Measurements from ENCODE around the gene STEAP1B.

Gene STEAP1B

DNA sequence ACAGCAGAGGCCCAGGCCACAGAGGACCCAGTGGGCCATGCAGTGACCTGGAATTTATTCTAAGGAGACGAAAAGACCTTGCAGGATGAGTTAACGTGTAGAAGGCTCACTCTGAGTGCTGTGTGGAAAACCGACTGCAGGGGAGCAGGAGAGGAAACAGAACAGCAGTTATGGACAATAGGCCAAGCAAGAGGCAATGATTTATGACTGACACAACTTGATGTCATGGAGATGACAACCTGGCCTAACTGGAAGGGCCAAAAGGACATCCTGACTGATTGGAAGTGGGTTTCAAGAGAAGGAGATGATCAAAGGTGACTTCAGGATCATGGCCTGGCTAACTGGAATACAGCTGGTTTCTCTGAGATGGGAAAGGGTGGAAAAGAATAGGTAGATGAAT lies 72.9 kb downstream of the STEAP1B start:
- no peak for DNase-seq

DNA sequence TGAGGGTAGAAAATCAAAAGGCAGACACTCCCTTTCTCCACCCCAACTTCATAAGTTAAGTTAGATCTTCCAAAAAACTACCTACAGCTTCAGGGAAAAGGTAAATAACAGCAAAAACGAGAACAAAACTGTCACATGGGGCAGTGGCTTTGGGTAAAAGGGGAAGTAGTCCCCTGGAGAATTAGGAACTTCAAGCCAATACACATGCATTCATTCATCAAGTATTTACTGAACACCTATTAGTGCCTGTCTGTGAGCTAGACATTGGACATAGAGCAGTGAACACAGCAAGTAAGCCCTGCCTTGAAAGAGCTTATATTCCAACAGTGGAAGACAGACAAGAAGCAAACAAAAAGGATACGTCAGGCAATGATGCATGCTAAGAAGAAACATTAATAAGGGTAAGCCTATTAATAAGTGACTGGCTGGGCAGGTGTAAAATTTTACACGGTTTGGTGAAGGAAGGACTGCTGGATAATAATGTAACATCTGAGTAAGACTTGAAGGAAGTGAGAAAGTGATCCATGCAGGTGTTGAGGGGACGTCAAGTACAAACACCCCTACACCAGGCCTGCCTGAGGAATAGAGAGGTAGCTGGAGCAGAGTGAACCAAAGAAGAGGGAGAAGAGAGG lies 73.4 kb downstream of the STEAP1B start:
- DNase-seq = no peak

DNA sequence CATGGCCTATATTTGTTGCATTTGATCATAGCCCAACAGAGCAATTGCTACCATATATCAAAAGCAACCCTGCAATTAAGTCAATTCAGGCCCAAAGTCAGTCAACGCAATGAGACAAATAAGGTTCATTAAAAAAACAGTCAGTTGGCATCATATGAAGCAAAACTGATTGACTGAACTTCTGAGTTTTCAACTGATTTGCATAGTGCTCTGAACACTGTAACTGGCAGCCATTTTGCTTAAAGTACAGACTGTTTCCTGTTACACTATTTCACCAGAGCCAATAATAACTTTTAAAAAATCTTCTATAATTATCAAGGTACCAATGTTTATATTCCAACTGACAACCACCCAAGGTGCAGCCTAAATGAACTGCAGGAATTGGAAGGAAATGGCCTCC lies 74.6 kb downstream of the STEAP1B start:
- no peak for DNase-seq

DNA sequence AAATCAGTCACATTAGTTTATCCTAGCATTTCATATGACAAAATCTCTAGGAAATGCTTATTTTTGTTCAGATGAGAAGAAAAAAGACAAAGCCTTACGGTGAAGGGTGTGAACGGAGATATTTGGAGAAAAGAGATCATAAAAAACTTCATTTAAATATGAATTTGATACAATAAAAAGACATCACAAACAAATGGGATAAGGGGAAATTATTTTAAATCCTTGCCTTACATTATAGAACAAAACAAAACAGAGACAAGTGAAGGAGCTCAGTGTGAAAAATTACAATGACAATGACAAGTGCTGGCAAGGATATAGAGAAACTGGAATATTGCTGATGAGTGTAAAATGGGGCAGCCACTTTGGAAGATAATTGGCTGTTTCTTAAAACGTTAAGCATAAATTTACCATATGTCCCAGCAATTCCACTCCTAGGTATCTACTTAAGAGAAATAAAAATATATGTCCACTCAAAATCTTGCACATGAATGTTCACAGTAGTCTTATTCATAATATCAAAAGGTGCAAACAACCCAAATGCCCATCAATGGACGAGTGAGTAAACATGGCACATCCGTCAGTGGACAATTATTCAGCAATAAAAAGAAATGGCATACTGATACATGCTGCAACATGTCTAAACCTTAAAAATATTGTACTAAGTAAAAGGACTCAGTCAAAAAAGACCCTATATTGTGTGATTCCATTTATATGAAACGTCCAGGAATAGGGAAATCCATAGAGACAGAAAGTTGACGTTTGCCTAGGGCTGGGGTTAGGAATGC lies 77.0 kb downstream of the STEAP1B start:
- no peak for DNase-seq

DNA sequence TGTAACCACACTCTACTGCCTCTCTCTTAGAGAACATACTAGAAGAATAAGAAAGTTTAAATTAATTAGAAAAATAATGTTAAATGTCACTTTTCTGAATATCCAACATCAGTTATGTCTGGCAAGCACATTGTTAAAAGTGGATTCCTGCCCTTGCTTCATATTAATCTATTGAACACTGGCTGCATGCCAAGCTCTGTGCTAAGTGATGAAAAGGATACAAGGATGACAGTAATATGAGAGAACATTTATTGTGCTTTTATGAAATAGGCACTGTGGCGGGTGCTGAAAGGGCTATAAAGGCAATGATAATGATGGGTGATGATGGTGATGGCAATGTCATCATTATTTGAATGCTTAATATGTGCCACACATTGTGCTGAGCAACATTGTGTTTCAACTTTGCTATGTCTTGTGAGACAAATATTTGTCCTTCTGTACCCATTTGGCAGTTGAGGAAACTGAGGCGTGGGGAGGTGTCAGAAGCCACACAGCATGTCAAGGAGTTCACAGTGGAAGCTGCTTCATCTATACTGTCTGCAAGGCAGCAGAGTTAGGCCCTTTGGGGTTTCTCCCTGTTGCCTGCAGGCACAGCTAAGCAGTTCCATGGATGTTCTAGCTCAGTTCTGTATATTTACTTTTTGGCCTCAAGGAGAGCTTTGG lies 78.9 kb downstream of the STEAP1B start:
- peak; percentile 67 for DNase-seq

DNA sequence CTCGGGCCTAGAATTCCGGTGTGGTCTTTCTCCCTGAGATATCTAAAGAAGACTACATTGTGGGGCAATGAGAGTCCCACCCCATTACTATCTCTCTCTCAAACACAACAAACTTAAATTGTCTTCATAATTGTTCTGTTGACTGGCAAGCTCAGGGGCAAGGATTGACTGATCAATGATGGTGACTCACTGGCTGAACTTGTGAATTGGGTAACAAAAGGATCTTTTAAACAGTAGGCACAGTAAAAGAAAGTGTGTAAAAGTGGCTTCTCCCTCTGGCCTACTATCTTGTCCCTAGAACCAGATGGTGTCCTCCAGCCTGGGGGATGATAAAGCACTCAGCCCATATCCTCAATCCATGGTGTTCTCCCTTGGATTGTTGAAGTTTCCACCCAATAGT lies 80.0 kb downstream of the STEAP1B start:
- DNase-seq = no peak

DNA sequence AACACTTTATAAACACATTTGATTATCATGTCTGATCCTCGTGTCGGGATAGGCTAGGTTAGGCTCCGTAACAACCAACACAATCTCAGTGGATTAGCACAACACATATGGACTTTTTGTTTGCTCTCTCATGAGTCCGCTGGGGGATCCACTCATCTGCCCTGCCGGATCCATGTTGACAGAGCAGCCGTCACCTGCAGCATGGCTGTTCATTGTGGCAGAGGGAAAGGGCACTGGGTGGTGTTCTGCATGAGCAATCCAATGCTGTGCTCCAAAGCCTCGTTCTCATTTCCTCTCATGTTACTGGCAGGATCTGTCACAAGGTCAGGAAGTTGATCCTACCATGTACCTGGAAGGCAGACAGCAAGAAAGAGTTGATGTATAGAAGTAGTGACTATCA lies 80.5 kb downstream of the STEAP1B start:
- peak; percentile 28 for DNase-seq

DNA sequence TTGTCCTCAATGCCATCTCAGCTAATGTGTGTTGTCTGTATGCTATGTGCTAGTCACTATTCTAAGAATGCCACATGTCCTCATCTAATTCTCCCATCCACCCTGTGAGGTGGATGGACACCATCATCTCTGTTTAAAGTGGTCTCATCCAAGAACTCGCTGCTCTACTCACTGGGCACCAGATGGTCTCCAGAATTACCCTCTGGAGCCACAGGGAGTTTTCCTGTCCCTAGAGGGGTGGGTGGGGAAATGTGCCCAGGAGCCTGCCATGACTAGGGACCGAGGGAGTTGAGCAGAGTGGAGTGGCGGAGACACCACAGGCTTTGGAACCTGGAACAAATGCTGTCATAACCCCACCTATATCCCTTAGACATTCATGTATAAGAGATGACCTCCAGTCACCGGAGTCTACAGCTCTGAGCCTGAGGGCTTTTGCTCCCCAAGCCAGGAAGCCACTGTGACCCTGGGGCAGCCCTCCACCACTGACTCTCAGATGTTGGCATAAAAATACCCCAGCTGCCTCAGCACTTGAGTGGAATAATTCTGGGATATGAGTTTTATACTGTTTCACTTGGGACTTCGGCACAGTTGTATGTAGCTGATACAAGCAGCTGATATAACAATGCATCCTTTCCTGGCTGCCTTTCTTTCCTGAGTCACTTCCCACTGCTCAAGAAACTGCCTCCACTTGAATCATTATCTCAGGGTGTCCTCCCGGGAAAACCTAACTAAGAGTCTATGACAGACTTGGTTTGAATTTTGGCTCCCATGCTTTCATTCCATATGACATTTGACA lies 81.5 kb downstream of the STEAP1B start:
- DNase-seq = no peak

DNA sequence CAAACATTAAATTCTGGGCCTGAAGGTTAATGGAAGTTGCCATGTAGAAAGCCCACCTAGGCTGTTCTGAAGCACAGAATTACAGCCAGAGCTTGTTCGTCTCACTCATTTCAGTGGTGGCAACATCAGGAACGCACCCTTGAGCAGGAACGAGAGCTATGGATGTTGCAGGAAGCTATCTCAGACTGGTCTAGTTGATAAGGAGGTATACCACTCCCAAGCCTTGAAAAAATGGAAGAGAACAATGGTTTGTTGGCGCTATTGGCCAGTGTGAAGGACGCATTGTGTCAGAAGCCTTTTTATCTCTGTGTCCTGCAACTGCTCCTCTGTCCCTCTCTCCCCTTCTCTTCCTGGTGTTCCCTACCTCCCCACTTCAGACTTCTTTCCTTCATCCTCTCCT lies 82.1 kb downstream of the STEAP1B start:
- no peak for DNase-seq

DNA sequence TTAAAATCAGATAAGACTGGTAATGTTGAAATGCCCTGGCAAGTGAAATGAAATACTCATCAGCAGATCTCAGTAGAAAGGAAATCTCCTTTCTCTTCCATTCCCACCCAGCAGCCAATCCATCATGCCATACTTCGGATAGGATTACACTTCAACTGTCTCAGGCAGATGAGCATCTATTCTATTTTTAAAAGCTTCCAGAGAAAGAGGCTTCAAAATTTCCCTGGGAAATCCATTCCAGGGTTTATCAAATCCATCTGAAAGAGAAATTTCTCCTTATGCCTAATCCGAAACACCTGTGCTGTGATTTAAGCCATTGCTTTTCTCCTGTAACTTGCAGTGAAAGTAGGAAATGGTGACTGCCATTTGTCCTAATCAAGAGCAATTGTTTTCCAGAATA lies 82.6 kb downstream of the STEAP1B start:
- no peak for DNase-seq

DNA sequence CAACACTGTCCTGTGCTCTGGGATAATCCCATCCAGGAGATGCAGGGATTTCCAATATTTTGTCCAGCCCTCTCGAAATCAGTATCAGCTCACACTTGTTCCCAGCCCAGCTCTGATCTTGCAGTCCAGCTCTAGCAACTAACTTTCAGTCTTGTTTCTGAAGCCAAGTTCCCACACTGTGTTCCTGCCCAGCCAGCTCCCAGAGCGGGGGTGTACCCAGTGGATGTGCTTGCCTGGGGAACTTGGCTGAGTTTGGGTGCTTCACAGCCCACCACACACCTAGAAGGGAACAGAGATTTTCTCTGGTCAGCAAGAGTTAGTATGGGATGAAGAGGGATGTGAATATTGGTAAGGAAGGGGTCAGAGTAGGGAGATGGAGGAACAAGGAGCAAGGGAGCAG lies 85.6 kb downstream of the STEAP1B start:
- no peak for DNase-seq

DNA sequence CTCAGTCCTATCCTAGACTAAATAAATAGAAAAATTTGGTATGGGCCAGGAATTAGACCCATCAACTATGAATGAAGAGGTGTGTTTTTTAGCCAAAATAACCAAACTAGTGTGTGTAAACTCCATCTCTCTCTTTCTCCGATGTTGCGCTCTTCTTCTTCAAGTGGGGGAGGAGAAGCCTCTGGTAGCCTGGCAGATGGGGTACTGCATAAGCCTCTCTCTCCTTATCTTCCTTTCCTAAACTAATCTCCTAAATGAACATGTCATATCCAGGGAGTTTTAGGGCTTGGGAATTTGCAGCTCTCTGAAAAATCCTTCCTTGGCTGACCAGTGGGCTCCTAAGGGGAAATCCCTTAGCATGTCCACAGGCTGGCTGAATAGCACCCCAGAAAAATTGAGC lies 86.8 kb downstream of the STEAP1B start:
- DNase-seq = no peak

DNA sequence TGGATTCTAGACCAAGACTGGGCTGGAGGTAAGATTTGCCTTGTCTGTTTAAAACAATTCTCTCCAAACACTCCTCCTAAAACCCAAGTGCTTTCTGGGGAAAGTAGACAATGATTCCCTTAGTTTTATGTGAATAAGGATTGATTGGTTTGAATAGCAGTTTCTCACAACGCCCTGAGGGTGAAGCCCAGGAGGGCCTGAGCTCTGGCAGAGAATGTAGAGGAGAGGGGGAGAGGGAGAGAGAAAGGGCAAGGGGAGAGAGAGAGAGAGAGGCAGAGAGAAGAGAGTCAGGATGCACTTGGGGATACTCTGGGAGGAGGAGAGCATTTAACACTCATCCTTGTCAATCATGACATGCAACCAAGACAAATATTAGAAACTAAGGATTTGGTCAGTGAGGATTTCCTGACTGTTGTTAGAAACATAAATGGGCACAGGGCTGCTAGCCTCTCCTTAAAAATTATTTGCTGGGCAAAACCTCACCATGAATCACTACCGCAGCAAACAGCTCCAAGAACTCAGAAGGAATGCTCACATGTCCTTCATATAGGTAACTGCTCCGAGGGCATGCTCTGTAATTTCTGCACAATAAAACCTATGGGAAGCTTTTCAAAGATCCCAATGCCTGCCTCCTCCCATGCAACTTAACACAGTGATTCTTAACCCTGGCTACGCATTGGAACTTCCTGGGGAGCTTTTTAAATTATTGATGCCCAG lies 87.9 kb downstream of the STEAP1B start:
- no peak for DNase-seq

DNA sequence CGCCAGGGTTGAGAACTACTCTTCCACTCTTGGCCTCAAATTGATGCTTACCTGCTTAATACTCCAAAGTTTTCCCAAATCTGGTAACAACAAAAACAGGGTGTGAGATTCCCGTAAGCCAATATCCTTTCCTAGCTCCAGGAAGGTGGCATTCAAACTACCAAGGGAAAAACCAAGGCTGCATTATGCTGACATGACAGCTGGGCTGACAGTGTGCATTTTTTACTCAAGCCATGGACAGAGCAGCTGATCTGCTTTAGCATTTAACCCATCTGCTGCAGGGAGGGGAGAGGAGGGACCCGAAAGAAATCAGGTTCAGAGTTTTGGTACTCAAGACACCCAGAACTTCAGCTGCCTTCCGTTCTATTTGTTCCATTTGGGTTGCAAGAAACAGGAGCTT lies 93.3 kb downstream of the STEAP1B start:
- DNase-seq = no peak

DNA sequence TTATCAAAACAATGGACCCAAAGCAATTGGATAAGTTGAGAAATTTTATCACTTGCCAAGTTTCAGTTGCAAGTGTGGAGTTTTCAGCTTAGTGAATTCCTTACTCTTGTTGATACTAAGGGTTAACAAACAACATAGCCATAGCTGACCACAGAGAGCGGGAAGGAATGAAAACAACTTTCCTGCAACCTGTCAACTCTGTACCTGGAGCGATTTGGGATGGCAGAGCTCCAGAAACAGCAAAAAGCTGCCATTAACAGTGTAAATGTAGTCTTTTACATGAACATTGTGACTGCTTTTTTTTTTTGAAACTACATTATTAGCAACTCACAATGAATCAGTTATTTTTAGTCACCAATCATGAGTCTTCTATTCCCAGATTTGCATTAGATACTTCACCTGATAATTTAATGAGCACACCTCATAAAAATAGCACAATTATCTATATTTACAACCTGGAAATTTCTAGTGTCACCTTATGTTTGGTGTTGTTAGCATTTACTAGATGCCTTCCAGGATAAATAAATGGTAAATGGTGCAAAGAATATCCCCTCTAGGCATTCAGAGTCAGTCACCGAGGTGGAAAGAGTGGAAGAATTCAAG lies 95.5 kb downstream of the STEAP1B start:
- no peak for DNase-seq

DNA sequence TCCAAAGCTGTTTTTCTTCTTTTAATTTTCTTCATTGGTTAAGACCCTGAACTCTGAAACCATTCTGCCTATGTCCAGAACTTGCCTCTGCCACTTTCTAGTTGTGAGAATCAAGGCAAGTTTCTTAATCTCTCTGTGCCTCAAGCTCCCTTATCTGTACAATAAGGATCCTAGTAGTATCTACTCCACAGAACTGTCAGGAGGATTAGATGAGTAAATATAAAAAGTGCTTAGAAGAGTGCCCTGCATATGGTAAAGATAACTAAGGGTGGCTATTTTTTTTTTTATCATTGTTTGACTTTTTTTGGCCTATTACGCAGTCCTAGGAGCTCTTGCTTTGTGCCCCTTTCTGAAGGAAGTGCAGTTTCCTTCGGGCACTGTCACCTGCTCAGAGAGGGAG lies 96.6 kb downstream of the STEAP1B start:
- no peak for DNase-seq

DNA sequence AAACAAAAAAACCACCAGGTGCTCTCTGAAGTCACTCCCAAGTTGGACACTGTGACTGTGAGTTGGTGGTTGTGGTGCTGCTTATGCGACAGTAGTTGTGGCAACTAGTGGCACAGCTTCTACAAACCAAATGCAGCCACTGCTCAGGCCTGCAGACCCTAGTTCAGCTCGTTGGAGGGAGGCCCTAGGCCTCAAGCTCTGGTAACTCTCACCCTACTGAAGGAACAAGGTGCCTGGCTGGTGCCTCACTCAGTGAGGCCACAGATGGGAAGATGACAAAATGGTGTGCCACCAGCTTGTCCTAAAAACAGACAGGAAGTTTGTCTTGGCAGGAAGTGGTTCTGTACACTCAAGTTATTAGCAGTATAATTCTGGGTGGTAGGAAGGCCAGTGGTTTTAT lies 97.7 kb downstream of the STEAP1B start:
- DNase-seq = no peak

DNA sequence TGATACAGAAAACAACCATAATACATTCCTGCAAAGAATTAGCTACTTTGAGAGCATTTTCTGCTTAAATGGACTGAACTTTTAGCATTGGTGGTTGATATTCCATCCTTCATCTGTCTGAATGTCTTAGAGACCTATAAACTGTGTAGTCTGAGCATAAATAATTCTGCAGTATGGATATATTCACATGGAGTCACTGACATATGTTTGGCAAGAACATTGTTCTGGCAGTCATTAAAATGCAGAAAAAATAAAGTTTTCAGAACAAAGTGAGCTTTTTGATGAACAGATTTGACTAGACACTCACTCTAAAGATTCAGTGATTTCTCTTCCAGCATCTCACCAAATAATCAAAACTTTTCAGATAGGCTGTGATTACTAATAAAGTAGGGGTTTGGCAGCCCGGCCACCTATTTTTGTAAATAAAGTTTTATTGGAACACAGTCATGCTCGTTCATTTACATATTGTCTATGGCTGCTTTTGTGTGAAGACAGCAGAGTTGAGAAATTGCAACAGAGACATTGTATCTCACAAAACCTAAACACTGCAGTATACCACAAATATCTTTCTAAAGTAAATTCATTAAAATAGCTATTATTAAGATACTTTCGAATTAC lies 98.9 kb downstream of the STEAP1B start:
- no peak for DNase-seq

DNA sequence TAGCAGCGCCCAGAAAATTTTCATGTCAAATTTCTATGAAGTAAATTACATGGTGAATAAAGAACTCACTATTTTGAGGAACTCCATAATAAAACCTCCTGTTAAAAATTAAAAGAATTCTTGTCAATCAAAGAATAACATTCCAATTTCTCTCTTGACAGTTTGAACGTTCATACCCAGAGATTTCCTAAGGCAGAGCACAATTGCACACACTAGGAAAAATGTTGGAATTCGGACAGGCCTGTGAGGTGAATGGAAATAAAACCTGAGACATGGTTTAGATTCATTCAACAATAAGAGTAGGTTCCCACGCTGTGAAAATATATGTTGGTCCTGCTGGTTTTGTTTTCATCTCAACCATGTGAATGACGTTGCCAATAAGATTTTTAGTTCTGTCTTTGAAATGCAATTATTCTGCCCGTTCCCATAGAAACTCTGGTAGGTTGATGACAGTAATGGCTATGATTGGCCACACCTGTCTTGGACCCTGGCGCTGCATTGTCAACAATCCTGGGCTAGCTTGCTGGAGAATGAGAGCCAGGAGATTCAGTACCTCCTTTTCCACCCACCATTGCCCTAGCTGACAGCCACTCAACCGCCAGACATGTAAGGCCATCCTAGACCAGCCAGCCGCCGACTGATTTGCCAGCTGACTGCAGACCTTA lies 99.7 kb downstream of the STEAP1B start:
- no peak for DNase-seq

DNA sequence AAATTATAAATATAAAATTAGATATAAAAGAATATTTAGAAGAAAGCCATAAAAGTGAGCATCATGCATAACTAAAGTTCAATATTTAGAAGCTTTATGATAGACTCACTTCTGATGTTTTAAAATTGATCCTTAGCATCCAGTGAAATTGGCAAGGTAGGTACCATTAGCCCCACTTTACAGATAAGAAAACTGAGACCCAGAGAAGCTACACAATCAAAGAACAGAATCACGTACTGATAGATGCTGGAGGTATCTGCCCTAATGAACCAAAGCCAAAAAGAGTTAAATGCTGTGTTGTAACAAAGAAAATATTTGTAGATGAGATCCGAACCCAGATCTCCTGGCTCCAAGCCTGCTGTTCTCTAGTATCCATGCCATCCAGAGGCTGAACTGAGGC lies 100.4 kb downstream of the STEAP1B start:
- DNase-seq = no peak

DNA sequence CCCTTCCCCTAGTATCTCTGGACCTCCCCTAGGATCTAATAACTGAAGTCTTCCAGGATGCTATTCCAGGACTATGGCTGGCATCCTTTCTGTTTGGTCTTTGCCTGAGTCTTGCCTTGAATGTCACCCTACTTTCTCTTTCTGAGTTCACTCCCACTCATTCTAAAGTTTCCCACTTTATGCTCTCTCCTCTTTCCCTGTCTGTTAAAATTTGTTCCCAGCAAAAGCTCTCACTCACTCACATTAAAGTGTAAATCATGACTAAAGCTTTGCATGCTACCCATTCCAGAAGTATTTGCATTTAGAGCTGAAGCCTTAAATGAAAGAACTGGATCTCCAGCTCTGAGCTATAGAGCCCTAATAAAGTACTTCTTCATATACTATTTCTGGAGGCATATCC lies 100.9 kb downstream of the STEAP1B start:
- DNase-seq = no peak
